ENCODE data around the gene CNTNAP2. TPM values are rescaled to one million over a fixed set of nuclear protein-coding genes. Genes with fewer than 3 reads are reported as not detected.

The CNTNAP2 gene
- total RNA-seq, 2 experiments from 2014 or later: 0.14 TPM; not detected in 1

DNA sequence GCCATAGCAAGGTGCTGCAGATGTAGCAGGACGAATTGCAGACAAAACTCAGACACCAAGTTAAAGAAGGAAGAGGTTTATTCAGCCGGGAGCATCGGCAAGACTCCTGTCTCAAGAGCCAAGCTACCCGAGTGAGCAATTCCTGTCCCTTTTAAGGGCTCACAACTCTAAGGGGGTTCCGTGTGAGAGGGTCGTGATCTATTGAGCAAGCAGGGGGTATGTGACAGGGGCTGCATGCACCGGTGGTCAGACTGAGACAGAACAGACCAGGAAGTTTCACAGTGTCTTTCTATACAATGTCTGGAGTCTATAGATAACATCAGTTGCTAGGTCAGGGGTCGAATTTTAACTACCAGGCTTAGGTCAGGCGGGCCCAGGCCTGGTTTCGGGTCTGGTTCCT is 2252.0 kb downstream of the CNTNAP2 start:
- H3K4me1 Mint-ChIP-seq (ENCODE audit: low read depth): no peaks in the 10 kb centered on the region
- no peak overlapping the region for H3K27ac Mint-ChIP-seq
- CTCF ChIA-PET: no interaction called here
- H3K27me3 Mint-ChIP-seq (ENCODE audit: low read depth): peaks cover 2% of the 10 kb centered on the region
- H3K36me3 Mint-ChIP-seq (ENCODE audit: low read depth): no peaks in the 10 kb centered on the region
- no peaks in the 10 kb centered on the region for H3K9me3 Mint-ChIP-seq
- intact Hi-C loops (cut with micrococcal nuclease): no loop called here
- DNase-seq: no peak
- H3K4me3 Mint-ChIP-seq: no peak overlapping the region

DNA sequence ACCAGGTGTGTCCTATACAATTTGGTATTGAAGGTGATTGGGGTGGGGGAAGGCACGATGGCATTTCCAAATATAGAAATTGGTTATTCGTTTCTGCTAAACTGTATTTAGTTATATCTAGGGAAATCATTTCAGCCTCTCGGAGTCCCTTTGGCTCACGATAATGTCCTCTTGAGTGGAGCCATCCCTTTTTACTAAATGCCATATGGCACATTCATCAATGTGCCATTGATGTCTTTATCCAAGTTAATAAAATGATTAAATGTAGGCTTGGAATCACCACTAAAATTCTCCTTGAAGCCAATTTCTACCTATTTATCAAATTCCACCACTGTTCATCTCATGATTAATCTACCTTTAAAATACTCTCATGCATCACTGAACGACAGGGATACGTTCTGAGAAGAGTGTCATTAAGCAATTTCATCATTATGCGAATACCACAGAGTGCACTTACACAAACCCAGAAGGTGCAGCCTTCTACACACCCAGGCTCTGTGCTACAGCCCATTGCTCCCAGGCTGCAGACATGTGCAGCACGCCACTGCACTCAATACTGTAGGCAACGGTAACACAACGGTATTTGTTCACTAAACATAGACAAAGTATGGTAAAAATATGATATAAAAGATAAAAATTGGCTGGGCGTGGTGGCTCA is 2254.8 kb downstream of the CNTNAP2 start:
- H3K36me3 Mint-ChIP-seq (ENCODE audit: low read depth): no peaks in the 10 kb centered on the region
- H3K4me3 Mint-ChIP-seq: no peak overlapping the region
- H3K9me3 Mint-ChIP-seq: no peaks in the 10 kb centered on the region
- CTCF ChIA-PET: no interaction called here
- no peaks in the 10 kb centered on the region for H3K4me1 Mint-ChIP-seq (ENCODE audit: low read depth)
- H3K27me3 Mint-ChIP-seq (ENCODE audit: low read depth): peaks cover 2% of the 10 kb centered on the region
- H3K27ac Mint-ChIP-seq: no peak overlapping the region
- intact Hi-C loops (cut with micrococcal nuclease): no loop called here
- no peak for DNase-seq

DNA sequence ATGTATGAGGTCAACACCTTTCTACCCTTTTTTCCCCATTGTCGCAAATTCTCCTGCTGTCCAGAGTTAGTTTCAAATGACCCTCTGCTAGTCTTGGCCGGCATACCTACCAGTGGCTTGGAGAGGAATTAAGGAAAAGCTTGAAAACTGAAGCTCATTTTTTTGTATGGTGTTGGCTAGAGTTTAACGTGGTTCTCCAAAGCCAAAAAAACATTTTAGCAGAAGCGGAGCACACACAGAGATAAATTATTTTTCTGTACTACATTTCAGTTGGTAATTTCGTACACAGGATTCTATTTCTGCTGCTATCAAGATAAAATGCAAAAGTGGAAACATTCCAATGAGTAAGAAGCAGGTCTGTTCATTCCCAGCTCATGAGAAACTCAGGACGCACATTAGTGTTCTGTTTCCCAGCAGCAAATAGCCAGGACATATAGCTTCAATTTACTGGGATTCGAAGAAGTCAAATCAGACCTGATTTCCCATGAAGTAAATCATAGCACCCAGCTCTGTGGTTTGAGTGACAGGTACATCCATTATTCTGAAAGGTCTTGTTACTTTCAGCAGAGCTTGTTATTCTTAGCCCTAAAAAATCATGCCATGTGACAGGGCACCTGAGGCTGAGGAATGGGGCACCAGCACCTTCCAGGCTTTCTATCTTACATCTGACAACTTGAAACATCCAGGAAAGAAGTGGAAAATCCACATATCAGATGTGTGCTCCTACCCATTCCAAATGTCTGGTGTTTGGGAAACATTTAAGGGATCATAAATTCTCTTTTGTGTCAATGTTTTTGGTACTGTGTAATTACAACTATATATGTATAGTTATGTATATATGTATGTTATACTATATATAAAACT is 2258.0 kb downstream of the CNTNAP2 start:
- Mint-ChIP-seq H3K4me1 (ENCODE audit: low read depth) (no peaks in the 10 kb centered on the region), H3K9me3 (no peaks in the 10 kb centered on the region), H3K36me3 (ENCODE audit: low read depth) (no peaks in the 10 kb centered on the region), H3K27ac (no peak overlapping the region), H3K4me3 (no peak overlapping the region), H3K27me3 (ENCODE audit: low read depth) (peaks cover 2% of the 10 kb centered on the region)
- CTCF ChIA-PET: interaction anchor here (0.7 kb wide), 1 partner anchor 110 kb away, joined by 4 read pairs; no protein-coding TSS in a partner anchor
- intact Hi-C loops (cut with micrococcal nuclease): no loop called here
- no peak for DNase-seq

DNA sequence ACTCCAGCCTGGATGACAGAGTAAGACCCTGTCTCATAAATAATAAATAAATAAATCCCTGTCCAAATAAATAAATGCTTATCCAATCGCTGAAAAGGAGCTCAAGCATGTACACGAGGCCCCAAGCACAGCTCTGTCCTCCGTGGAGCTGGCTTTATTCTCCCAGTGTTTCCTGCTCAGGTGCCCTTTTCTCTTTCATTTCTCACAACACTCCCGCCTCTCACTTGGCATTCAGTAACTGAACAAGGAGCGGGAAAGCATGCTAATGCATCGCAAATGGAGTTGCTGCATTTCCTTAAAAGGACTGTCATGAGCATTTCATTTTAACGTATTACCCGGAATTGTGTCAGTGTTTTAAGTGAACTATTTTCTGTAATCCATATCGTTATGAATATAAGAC is 2263.1 kb downstream of the CNTNAP2 start:
- CTCF ChIA-PET: interaction anchor here (0.6 to 0.7 kb wide), 2 partner anchors 8 to 82 kb away, joined by 3 read pairs; no protein-coding TSS in a partner anchor
- DNase-seq: no peak
- H3K4me3 Mint-ChIP-seq: no peak overlapping the region
- H3K36me3 Mint-ChIP-seq (ENCODE audit: low read depth): no peaks in the 10 kb centered on the region
- H3K4me1 Mint-ChIP-seq (ENCODE audit: low read depth): no peaks in the 10 kb centered on the region
- H3K9me3 Mint-ChIP-seq: no peaks in the 10 kb centered on the region
- H3K27ac Mint-ChIP-seq: no peak overlapping the region
- peaks cover 3% of the 10 kb centered on the region for H3K27me3 Mint-ChIP-seq (ENCODE audit: low read depth)
- intact Hi-C loops (cut with micrococcal nuclease): no loop called here

DNA sequence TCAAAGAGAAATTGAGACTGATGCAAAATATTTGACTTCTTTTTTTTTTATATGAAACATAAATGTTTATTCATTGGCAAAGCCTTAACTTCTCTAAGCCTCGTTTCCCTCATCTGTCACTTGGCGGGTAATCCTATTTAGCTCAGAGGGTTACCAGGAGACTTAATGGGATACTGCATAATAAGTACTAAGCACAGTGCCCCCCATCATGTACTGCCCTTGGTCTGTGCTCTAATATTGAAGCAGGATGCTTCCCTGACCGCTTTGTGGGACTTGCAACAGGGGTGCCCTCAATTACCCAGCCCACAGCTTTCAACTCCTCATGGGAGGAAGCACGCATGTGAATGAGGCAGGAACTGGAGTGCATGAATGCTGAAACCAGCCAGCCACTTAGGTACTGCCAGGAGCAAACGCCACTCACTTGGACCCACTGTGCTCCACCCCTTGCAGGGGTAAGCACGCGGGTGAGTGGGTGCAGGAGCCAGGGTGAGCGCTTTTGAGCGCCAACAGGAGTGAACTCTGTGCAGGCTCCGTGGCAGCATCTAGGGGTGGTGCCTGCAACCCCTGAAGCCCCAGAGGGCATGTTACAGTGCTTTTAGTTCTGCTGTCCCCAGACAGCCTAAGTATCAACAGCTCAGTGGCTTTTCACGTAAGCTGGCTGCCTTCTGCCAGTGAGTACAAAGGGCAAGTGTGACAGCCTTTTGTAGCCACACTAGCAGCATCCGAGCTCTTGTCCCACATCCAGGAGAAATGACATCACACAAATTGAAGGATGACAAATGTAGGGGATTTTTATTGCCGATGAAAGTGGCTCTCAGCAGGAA is 2264.2 kb downstream of the CNTNAP2 start:
- H3K36me3 Mint-ChIP-seq (ENCODE audit: low read depth): no peaks in the 10 kb centered on the region
- H3K27ac Mint-ChIP-seq: no peak overlapping the region
- CTCF ChIA-PET: interaction anchor here (0.7 kb wide), 1 partner anchor 9 kb away, joined by 3 read pairs; no protein-coding TSS in a partner anchor
- H3K9me3 Mint-ChIP-seq: no peaks in the 10 kb centered on the region
- intact Hi-C loops (cut with micrococcal nuclease): no loop called here
- H3K4me1 Mint-ChIP-seq (ENCODE audit: low read depth): no peaks in the 10 kb centered on the region
- no peak for DNase-seq
- H3K4me3 Mint-ChIP-seq: no peak overlapping the region
- H3K27me3 Mint-ChIP-seq (ENCODE audit: low read depth): peaks cover 3% of the 10 kb centered on the region

DNA sequence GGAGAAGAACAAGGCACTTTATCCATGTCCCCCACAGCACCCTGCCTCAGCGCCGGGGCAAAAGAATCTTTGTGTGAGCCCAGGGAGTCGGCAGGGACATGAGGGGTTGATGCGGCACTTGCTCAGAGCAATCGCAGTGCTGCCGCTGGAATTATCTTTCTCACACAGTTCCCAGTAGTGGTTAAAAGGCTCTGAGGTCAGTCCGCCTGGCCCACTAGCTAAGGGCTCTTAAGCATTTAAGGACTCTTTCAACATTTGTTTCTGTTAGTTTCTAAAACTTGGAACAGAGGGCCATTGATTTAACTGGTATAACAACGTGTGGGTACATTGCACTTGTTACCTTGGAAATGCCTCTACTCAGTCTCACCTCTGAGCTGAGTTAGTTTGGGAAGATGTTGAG is 2266.0 kb downstream of the CNTNAP2 start:
- CTCF ChIA-PET: interaction anchor here (0.6 to 0.8 kb wide), 2 partner anchors 364 to 684 kb away, joined by 3 to 4 read pairs; no protein-coding TSS in a partner anchor
- no peak for DNase-seq
- Mint-ChIP-seq H3K4me3 (no peak overlapping the region), H3K27ac (no peak overlapping the region), H3K27me3 (ENCODE audit: low read depth) (peaks cover 3% of the 10 kb centered on the region), H3K4me1 (ENCODE audit: low read depth) (no peaks in the 10 kb centered on the region), H3K9me3 (no peaks in the 10 kb centered on the region), H3K36me3 (ENCODE audit: low read depth) (no peaks in the 10 kb centered on the region)
- intact Hi-C loops (cut with micrococcal nuclease): no loop called here

DNA sequence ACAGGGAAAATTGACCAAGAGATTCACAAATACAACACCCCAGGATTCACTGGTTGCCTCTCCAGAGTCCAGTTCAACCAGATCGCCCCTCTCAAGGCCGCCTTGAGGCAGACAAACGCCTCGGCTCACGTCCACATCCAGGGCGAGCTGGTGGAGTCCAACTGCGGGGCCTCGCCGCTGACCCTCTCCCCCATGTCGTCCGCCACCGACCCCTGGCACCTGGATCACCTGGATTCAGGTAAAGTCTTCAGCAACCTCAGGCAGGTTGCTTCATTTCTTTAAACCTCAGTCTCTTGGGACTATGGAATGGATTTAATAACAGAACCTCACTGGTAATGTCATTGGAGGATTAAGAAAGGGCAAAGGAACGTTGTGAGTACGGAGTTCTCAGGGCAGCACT is 2267.1 kb downstream of the CNTNAP2 start:
- Mint-ChIP-seq H3K4me3 (no peak overlapping the region), H3K9me3 (no peaks in the 10 kb centered on the region), H3K4me1 (ENCODE audit: low read depth) (no peaks in the 10 kb centered on the region), H3K27me3 (ENCODE audit: low read depth) (peaks cover 3% of the 10 kb centered on the region), H3K36me3 (ENCODE audit: low read depth) (no peaks in the 10 kb centered on the region), H3K27ac (no peak overlapping the region)
- intact Hi-C loops (cut with micrococcal nuclease): no loop called here
- CTCF ChIA-PET: no interaction called here
- no peak for DNase-seq

DNA sequence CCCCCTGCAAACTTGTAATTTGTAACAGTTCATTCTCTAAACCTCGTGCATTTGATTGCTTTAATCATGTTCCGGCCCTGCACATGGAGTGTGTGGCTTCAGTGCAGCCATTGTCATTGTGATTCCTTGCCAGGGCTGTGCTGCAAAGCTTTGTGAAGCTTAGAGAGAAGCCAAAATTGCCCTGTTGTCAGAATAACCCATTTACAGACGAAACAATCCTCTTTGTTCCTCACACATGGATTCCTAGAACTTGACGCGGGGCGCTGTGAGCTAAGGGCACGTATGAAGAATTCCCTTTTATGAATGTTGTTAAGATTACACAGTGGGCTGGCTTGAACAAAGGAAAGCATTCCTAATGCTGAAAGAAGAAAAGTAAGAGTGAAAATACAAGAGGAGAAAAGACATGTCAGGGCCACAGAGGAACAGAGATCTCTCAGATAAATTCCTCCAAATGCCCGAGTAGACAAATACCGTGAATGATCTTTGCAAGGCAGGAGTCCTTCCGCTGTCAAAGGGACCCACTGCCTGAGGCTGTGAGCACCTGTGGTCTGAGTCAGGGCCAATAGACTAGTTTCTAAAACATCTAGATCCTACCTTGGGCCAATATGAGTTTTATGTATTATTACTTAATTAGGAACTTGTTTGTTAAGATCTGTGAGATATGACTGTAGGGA is 2268.5 kb downstream of the CNTNAP2 start:
- Mint-ChIP-seq H3K27me3 (ENCODE audit: low read depth) (peaks cover 3% of the 10 kb centered on the region), H3K9me3 (no peaks in the 10 kb centered on the region), H3K4me3 (no peak overlapping the region), H3K4me1 (ENCODE audit: low read depth) (no peaks in the 10 kb centered on the region), H3K36me3 (ENCODE audit: low read depth) (no peaks in the 10 kb centered on the region), H3K27ac (no peak overlapping the region)
- CTCF ChIA-PET: interaction anchor here (0.9 kb wide), 1 partner anchor 121 kb away, joined by 4 read pairs; no protein-coding TSS in a partner anchor
- DNase-seq: no peak
- intact Hi-C loops (cut with micrococcal nuclease): no loop called here

DNA sequence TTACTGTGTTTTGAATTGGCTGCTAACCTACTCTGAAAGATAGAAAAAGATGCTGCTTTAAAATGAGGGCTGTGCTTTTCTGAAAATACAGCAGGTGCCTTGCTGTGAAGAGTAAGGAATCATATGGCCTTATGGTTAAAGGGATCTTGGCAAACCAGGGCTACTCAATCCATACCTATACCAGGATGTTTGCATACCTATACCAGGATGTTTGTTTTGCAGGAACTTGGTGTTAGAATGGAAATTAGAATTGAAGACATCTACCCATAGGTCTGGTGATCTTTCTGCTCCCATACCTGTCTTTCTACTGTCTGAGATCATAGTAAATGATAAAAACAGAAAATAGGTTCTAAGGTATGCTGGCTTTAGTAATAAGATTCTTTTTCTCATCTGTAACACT is 2273.8 kb downstream of the CNTNAP2 start:
- CTCF ChIA-PET: no interaction called here
- Mint-ChIP-seq H3K27ac (no peak overlapping the region), H3K4me1 (ENCODE audit: low read depth) (no peaks in the 10 kb centered on the region), H3K36me3 (ENCODE audit: low read depth) (no peaks in the 10 kb centered on the region), H3K9me3 (no peaks in the 10 kb centered on the region), H3K27me3 (ENCODE audit: low read depth) (peaks cover 3% of the 10 kb centered on the region), H3K4me3 (no peak overlapping the region)
- DNase-seq: no peak
- intact Hi-C loops (cut with micrococcal nuclease): no loop called here

DNA sequence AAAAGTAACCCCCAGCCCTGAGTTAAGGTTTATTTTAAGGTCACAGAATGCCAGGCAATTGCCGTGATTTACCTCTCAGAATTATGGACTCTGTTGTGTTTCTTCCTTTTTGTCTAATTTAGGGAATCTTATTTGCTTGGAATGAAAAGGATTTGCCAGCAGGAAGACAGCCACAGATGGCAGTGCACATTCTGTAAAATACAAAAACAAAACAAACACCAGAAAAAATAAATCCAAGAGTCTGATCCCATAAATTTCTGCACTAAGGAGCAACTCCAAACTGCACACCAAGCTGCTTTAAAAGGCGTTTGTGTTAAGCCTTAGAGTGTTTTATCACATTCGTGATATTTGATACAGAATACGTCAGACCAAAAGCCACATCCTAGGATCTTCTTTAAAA is 2275.0 kb downstream of the CNTNAP2 start:
- CTCF ChIA-PET: no interaction called here
- peaks cover 12% of the 10 kb centered on the region for H3K27me3 Mint-ChIP-seq (ENCODE audit: low read depth)
- intact Hi-C loops (cut with micrococcal nuclease): no loop called here
- no peaks in the 10 kb centered on the region for H3K4me1 Mint-ChIP-seq (ENCODE audit: low read depth)
- no peaks in the 10 kb centered on the region for H3K9me3 Mint-ChIP-seq
- H3K36me3 Mint-ChIP-seq (ENCODE audit: low read depth): no peaks in the 10 kb centered on the region
- H3K4me3 Mint-ChIP-seq: no peak overlapping the region
- H3K27ac Mint-ChIP-seq: no peak overlapping the region
- DNase-seq: no peak

DNA sequence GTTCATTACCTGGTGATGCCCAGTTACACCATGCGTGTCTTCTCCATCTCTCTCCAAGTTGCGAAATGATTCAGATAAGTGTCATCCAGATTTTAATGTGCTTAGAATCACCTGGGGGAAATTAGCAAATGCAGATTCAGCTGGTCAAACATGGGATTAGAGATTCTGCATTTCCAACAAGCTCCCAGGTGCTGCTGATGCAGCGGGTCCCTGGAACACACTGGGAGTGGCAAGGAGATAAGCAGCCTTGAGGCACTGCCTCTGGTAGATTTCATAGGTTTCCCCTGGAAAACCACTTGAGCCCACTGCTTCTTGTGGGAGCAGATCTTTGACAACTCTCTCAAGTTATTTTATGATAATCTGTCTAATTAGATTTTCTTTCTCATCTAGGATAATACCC is 2278.0 kb downstream of the CNTNAP2 start:
- no peaks in the 10 kb centered on the region for H3K36me3 Mint-ChIP-seq (ENCODE audit: low read depth)
- no peak for DNase-seq
- peaks cover 2% of the 10 kb centered on the region for H3K4me1 Mint-ChIP-seq (ENCODE audit: low read depth)
- no peak overlapping the region for H3K27ac Mint-ChIP-seq
- H3K9me3 Mint-ChIP-seq: no peaks in the 10 kb centered on the region
- CTCF ChIA-PET: no interaction called here
- intact Hi-C loops (cut with micrococcal nuclease): no loop called here
- no peak overlapping the region for H3K4me3 Mint-ChIP-seq
- peaks cover 26% of the 10 kb centered on the region for H3K27me3 Mint-ChIP-seq (ENCODE audit: low read depth)

DNA sequence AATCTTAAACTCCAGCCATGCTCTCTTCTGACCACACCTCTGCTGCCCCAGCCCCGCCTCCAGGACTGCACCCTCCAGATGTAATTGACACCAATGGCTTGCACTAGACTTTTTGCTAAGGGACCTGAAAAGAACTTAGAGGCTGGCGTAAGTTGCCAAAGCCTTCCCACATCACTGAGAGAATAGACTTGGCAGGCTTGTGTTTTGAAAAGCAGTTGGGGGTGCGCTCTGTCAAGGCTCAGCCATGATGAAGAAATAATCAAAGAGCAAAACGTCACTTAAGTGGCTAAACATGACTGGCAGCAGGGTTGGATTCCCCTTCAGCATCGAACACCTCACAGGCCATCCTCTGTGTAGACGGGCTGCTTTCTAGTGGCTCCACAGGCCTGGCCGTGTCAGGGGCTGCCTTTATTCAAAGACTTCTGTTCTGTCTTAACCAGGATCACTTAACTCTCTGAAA is 2278.8 kb downstream of the CNTNAP2 start:
- no peaks in the 10 kb centered on the region for H3K36me3 Mint-ChIP-seq (ENCODE audit: low read depth)
- no peak overlapping the region for H3K27ac Mint-ChIP-seq
- H3K9me3 Mint-ChIP-seq: no peaks in the 10 kb centered on the region
- intact Hi-C loops (cut with micrococcal nuclease): no loop called here
- CTCF ChIA-PET: no interaction called here
- H3K4me1 Mint-ChIP-seq (ENCODE audit: low read depth): peaks cover 2% of the 10 kb centered on the region
- DNase-seq: no peak
- H3K4me3 Mint-ChIP-seq: no peak overlapping the region
- peaks cover 32% of the 10 kb centered on the region for H3K27me3 Mint-ChIP-seq (ENCODE audit: low read depth)
